HG03280 (cell line): ENCODE results near the gene AADACL2.
"Not testable (repeated sequence)": the region's sequence is repeated elsewhere in the genome, so short reads cannot be mapped to it uniquely, and the experiment has no call there.

Source experiments
- ATAC-seq: cut with Tn5 transposase; IDR thresholded peaks from one replicate; pipeline ENCODE4 v1.9.1; 2021; ENCODE audit warnings: mild to moderate bottlenecking, moderate library complexity; ENCODE audit not compliant: unreplicated experiment

Gene AADACL2

GRCh38 chr3:151765685-151766084 lies 32.0 kb downstream of the AADACL2 start:
- ATAC-seq = no peak

DNA sequence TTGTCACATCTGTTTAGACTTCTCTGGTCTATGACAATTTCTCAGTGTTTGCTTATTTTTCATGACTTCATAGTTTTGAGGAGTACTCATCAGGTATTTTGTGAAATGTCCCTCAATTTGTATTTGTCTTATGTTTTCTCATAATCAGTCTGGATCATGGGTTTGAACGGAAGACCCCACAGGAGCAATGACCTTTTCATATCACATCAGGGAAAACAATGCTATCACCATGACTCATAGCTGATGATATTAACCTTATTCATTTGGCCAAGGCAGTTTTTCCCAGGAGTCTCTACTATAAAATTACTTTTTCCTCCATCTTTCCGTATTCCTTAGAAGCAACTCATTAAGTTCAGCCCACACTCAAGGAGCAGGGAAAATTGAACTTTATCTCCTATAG lies 32.7 kb downstream of the AADACL2 start:
- no peak for ATAC-seq

DNA sequence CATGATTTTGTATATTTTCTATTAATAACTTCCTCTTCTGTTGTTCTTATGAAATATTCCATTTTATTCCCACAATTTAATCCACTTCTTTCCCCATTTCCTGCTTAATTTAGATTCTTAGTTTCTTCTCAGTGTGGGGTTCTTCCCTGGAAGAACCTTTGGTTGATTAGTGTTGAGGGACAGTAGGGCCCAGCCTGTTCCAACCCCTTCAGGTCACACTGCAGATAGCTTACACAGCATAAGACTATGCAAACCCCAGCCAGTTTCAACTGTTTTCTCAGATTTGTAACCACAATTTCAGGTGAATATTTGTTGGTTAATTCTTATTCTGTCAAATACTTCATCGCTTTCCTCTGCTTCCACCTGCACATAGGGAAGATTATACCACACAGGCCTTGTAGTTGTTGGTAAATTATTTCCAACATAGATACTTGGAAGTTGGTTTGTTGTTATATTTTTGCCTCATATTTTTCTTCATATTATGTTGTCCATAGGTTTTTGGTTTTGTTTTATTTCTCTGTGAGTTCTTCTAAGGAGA lies 34.7 kb downstream of the AADACL2 start:
- no peak for ATAC-seq

DNA sequence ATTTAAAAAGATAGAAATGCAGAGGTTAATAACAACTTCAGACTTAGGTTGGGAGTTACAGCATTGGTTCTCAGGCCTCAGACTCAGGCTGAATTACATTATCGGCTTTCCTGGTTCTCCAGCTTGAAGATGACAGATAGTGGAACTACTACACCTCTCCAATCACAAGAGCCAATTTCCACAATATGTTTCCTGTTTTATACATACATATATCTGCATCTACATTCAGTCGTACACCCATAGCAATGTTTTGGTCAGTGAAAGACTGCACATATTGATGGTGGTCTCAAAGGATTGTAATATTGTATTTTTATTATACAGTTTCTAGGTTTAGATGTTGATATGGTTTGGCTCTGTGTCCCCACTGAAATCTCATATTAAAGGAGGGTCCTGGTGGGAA lies 35.4 kb downstream of the AADACL2 start:
- ATAC-seq = no peak

DNA sequence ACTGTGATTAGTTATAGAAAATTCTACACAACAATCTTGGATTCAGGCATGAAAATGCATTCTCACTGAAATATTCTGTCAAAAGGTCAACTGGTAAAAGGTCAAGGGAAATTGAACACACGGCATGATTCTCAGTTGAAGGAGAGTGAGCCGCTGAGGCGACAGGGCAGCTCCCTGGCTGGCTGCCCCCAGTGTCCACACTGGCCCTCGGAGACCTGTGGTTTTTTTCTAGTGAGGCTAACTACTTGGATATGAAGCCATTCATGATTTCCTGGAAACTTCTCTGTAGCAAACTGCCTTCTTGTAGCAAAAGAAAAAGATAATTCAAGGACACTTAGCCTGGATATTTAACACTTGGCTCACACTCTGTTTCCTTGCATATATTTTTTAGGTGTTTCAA lies 37.2 kb downstream of the AADACL2 start:
- no peak for ATAC-seq

DNA sequence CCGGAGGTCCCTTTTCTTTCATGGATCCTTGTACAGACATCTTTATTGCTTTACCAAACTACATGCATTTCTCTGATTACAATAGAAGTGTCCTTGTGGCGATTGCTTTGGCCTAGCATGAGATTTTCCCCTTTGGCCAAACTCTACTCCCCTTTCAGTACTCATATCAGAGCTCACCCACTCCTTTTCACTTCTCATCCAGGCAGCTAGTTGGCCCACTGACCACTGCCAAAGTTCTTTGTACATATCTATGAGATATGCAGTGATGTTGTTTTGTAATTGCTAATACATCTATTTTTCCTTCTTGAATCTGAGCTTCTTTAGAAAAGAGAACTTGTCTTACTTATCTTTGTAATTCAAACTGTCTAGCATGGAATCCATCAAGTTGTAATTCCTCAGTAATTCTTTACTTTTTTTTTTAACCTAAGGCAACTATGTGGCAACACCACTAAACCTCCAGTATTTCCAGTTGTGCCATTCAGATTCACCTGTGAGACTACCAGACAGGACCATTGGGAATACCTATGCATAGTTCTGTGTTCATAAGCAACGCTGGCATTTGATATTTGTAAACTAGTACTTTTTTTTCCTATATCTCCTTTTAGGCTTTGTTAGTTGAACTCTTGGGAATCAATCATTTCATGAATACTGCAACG lies 39.2 kb downstream of the AADACL2 start:
- ATAC-seq = no peak

- ATAC-seq = no peak
Measured at GRCh38 chr3:151774235-151774634, 40.5 kb downstream of the AADACL2 start.

DNA sequence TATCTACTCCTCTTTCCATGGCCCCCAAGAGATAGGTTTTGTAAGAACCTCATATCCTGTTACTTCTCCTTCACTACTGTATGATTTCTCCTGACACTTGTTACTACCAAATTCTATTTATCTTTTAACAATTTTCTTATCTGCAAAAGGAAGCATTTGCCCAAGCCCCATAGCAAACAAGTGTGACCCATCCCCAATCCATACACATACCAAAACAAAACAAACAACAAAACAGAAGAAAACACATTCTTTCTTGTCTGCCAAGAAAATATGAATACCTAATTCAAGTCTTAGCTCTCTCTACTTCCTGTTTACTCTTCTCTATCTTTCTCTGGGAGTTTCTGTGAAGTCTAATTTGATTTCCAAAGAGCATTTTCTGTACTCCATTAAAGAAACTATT lies 41.2 kb downstream of the AADACL2 start:
- ATAC-seq = no peak

- no peak for ATAC-seq
Measured at GRCh38 chr3:151775314-151776258, 41.9 kb downstream of the AADACL2 start.

GRCh38 chr3:151776259-151776740 lies 42.6 kb downstream of the AADACL2 start:
- no peak for ATAC-seq

DNA sequence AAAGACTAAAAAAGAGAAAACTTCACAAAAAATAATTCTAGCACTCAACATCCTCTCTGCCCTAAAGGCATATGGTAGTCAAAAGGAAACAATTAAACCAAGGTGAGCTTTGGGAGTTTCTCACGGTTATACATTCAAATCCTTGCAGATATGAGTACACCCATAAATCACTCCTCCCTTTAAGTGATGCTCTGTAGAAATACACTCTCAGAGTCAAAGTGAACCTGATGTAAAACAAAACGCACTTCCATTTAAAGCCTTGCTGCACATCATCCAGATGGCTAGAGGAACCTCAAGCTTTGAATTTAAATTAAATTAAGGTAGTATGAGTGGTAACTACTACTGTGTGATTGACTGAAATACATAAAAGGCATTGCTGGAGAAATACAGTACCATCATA lies 44.2 kb downstream of the AADACL2 start:
- no peak for ATAC-seq

DNA sequence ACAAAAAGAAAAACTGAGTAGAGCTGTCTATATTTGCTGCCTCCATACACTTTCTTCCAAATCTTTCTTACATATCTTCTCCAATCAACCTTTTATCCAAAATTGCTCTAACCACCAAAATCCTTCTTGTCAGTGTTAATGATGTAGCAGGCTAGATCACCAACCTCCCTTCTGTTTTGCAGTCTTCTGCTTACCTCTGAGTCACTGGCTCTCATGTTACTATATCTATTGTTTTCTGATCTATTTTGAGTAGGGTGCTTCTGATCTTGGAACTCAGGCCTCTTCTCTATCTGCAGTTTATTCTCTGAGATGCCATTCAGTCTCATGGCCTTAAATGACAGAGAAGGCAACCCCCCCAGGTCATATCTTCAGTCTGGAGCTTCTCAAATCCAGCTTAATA lies 53.9 kb downstream of the AADACL2 start:
- no peak for ATAC-seq

GRCh38 chr3:151788401-151788800 lies 54.7 kb downstream of the AADACL2 start:
- ATAC-seq = no peak

DNA sequence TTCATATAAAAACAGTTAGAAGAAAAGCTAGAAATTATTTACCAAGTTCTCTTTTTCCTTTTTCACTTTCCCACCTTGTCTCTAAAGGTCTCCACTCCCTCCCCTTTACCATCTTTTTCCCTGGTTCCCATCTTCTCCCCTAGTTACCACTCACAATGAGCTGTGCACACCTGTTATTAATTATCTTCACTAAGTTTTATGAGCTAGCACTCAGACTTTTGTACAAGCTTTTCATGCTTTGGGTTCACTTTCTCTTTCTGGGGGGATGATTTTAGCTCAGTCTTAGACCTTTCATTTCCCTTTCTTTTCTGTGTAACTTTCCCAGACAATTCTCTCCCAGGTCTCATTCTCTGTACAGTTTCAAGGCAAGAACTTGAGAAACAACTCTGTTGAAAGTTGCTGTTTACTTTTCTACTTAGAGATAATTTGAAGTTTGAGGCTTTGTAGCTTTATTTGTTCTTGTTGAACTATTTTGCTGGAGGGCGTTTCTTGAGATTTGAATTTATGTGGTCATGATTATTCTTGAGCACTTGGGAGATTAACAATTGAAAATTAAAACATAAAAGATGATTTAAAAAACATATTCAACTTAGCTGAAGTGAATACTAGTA lies 56.2 kb downstream of the AADACL2 start:
- no peak for ATAC-seq

- not testable (repeated sequence) for ATAC-seq
Measured at GRCh38 chr3:151790763-151791162, 57.0 kb downstream of the AADACL2 start.

- no peak for ATAC-seq
Measured at GRCh38 chr3:151792411-151792810, 58.7 kb downstream of the AADACL2 start.

DNA sequence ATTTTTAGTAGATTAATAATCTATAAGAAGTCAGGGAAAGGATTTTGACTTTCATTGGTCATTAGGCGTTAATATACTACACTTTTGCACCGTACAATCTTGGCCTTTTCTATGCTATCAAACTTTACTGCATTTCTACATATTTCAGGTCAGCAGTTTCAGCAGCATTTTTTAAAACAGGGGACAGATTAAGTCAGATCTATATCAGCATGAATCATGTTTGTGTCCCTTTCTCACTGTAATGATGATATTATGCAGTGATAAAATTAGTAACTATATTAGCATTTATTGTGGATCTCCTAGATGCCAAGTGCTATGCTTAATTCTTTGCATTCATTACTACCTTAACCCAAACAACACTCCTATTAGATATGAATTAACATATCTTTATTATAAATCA lies 59.9 kb downstream of the AADACL2 start:
- ATAC-seq = no peak

DNA sequence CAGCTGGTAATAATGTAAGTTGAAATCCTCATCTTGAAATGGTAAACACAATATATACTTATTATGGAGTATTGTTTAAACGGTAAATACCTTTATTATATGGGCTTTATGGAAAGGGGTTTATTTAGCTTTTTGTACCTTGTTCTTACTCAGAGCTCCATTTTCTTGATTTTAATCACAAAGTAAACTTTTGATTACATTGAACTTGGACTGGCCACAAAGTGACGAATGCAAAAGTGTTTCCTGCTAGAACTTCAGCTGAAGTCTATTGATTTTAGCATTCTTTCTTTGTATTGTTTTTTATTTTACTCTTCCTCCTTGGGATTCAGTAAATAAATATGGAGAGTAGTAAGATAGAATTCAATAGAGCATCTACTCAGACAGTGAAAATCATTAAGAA lies 60.4 kb downstream of the AADACL2 start:
- no peak for ATAC-seq

- ATAC-seq = no peak
Measured at GRCh38 chr3:151795276-151795675, 61.5 kb downstream of the AADACL2 start.

DNA sequence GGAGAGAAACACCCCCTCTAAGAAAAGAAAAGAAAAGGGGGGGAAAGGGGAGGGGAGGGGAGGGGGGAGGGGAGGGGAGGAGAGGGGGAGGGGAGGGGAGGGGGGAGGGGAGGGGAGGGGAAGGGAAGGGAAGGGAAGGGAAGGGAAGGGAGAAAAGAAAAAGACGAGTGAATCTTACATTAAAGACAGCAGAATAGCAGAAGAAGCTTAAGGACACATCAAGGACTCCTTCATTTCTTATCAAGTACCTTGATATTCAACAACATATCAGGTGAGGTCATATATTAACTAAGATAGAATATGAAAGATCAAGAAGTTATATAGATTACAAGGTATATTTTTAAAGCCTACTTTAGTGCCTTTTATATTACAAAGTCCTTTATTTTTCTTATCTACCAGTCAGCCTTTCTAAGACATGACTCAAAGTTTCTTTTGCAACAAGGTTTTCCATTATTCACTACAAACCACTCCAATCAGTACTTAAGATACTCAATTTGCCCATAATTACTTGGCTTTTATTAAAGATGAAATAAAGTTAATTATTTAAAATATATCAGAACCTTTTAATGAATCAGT lies 62.5 kb downstream of the AADACL2 start:
- ATAC-seq = no peak

GRCh38 chr3:151798466-151798865 lies 64.7 kb downstream of the AADACL2 start:
- no peak for ATAC-seq
